SK-N-SH (cell line): ENCODE results near the gene TSPAN14. TPM values are rescaled to one million over a fixed set of nuclear protein-coding genes. Genes with fewer than 3 reads are reported as not detected.

ENCODE experiments used
- CTCF ChIA-PET: fragments of 300-600, 350-600 bp; formaldehyde crosslinking; extraction: SDS; loops from one replicate; lab custom pipeline; 2021; lab: Yijun Ruan, JAX
- POLR2A ChIA-PET: fragments of 350-600 bp; sonication (Branson Sonifier 250); formaldehyde crosslinking; extraction: SDS; loops from one replicate; lab custom pipeline; 2020; ENCODE audit warnings: antibody characterized with exemption, inconsistent platforms; lab: Yijun Ruan, JAX
- DNase-seq: peaks from one replicate; pipeline ENCODE4 v3.0.0; 2012
- H2AFZ ChIP-seq: fragments of 200-600 bp; sonication (generic); 2 replicates; pipeline ENCODE4 v1.8.1; 2016; ENCODE audit warnings: antibody characterized with exemption, mild to moderate bottlenecking, low read depth
- H3F3A ChIP-seq: fragments of 200-600 bp; sonication (generic); replicated peaks from 2 replicates; pipeline ENCODE3; 2016; ENCODE audit warnings: antibody characterized with exemption, mild to moderate bottlenecking; ENCODE audit not compliant: insufficient read depth
- H3K27ac ChIP-seq, 2 experiments: fragments of 200-500 bp in 1 of 2; fragments of 200-600 bp in 1 of 2; sonication (Bioruptor generic) in 1 of 2; sonication (generic), shearing (Covaris generic) in 1 of 2; 2 replicates each; pipeline versions ENCODE4 v1.5.1 to v1.6.1; 2014 to 2016; ENCODE audit warnings: low read depth in 2 of 2, inconsistent platforms in 1 of 2, low read length in 1 of 2, mild to moderate bottlenecking in 1 of 2, mixed read lengths in 1 of 2
- H3K27me3 ChIP-seq: fragments of 200-600 bp; sonication (generic), shearing (Covaris generic); 2 replicates; pipeline ENCODE4 v1.6.1; 2016; ENCODE audit warnings: mixed run types; ENCODE audit not compliant: insufficient read depth
- H3K36me3 ChIP-seq, 2 experiments: fragments of 200-500 bp in 1 of 2; fragments of 200-600 bp in 1 of 2; sonication (Bioruptor generic) in 1 of 2; sonication (generic) in 1 of 2; replicated peaks in 1 of 2; 2 replicates each; pipeline versions ENCODE3 to v1.5.1; 2014 to 2016; ENCODE audit warnings: low read length in 1 of 2, mild to moderate bottlenecking in 1 of 2; ENCODE audit not compliant: insufficient read depth in 2 of 2, control insufficient read depth in 1 of 2
- H3K4me1 ChIP-seq, 2 experiments: fragments of 200-500 bp in 1 of 2; fragments of 200-600 bp in 1 of 2; sonication (Bioruptor generic) in 1 of 2; sonication (generic), shearing (Covaris generic) in 1 of 2; 2 replicates each; pipeline versions ENCODE4 v1.5.1 to v1.6.1; 2014 to 2016; ENCODE audit warnings: low read depth in 1 of 2, low read length in 1 of 2, mixed run types in 1 of 2; ENCODE audit not compliant: insufficient read depth in 2 of 2, control insufficient read depth in 1 of 2
- H3K4me2 ChIP-seq: fragments of 200-600 bp; sonication (generic), shearing (Covaris generic); 2 replicates; pipeline ENCODE4 v1.6.1; 2017; ENCODE audit warnings: mixed run types
- H3K4me3 ChIP-seq, 2 experiments: fragments of 200-500 bp in 1 of 2; fragments of 200-600 bp in 1 of 2; sonication (Bioruptor generic) in 1 of 2; sonication (generic), shearing (Covaris generic) in 1 of 2; 2 replicates each; pipeline versions ENCODE4 v1.5.1 to v1.8.1; 2014 to 2016; ENCODE audit warnings: low read depth in 2 of 2, inconsistent platforms in 1 of 2, low read length in 1 of 2, mild to moderate bottlenecking in 1 of 2, mixed read lengths in 1 of 2, moderate library complexity in 1 of 2
- H3K79me2 ChIP-seq: fragments of 200-600 bp; sonication (generic); 2 replicates; pipeline ENCODE4 v1.8.1; 2017; ENCODE audit warnings: mild to moderate bottlenecking; ENCODE audit not compliant: insufficient read depth
- H3K9ac ChIP-seq: fragments of 200-600 bp; sonication (generic); 2 replicates; pipeline ENCODE4 v1.6.1; 2017; ENCODE audit warnings: mixed run types
- H3K9me2 ChIP-seq: fragments of 200-600 bp; sonication (generic); 2 replicates; pipeline ENCODE4 v1.6.1; 2017; ENCODE audit warnings: mixed run types
- H3K9me3 ChIP-seq: fragments of 200-600 bp; sonication (generic); 2 replicates; pipeline ENCODE4 v1.6.1; 2017; ENCODE audit warnings: mixed run types, mild to moderate bottlenecking, moderate library complexity
- H4K20me1 ChIP-seq: fragments of 200-600 bp; sonication (generic); 2 replicates; pipeline ENCODE4 v1.6.1; 2017; ENCODE audit warnings: mild to moderate bottlenecking, mixed run types; ENCODE audit not compliant: insufficient read depth
- EP300 ChIP-seq, 2 experiments: IDR thresholded peaks; 2 replicates each; pipeline versions ENCODE4 v1.4.0 to v1.6.1; 2012; ENCODE audit warnings: borderline replicate concordance in 1 of 2, low read depth in 1 of 2, low read length in 1 of 2
- YY1 ChIP-seq: IDR thresholded peaks from 2 replicates; pipeline ENCODE4 v1.4.0; 2012; ENCODE audit warnings: low read depth, mild to moderate bottlenecking
- WGBS: methylation state at CpG from one replicate; pipeline ENCODE4 v1.1.6; 2017; ENCODE audit warnings: low lambda C conversion rate; 5-methylcytosine and 5-hydroxymethylcytosine counted together
- polyA plus RNA-seq, 3 experiments: library from polyadenylated mRNA; depleted of rRNA; stranded (reverse); fragments of >200 nt; gene quantifications; 2 replicates each; pipeline ENCODE4 v1.2.3, GENCODE V29; 2012
- TF ChIP-seq, protein P1 (sequence below): IDR thresholded peaks from 2 replicates; pipeline ENCODE4 v1.4.0; 2012; ENCODE audit warnings: low read depth
- TF ChIP-seq, protein P2 (sequence below): fragments of 200-600 bp; sonication (generic); IDR thresholded peaks from 2 replicates; pipeline ENCODE4 v1.6.1; 2017; ENCODE audit warnings: antibody characterized with exemption, mild to moderate bottlenecking, moderate library complexity
- TF ChIP-seq, protein P3 (sequence below): IDR thresholded peaks from 2 replicates; pipeline ENCODE4 v1.4.0; 2012; ENCODE audit warnings: low read depth, borderline replicate concordance

TSPAN14 gene
- polyA plus RNA-seq, 1 of the 3 experiments (the other 2 are of a cell fraction) = 78.1 TPM

DNA sequence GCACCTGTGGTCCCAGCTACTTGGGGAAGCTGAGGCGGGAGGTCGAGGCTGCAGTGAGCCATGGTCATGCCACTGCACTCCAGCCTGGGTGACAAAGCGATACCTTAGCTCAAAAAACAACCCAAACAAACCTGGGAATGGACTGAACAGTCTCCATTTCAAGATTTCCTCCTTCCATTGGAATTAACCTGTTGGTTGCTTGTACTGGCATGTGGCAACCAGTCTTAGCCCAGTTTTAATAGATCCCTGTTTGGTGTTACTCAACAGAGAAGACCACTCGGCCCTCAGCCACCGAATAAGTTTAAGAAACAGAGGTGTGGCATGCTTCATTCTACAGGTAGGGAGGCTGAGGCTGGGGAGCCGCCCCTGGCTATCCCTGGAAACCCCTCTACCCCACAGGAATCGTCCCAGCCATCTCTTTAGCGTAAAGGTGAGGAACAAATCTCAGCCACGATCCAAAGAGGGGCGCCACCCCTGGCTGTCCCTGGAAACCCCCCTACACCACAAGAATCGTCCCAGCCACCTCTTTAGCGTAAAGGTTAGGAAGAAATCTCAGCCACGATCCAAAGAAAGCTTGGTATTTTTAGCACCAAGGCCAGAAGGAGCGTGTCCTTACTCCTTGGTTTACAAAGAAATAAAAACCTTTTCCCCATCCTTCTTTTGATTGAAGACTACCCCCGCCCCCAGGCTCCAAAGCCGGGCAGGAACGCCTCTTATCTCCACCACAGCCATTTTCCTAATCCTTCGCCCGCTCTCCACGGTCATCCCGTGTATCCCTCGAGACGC is 861 bp upstream of the TSPAN14 start:
- TF ChIP-seq, protein P1, sequence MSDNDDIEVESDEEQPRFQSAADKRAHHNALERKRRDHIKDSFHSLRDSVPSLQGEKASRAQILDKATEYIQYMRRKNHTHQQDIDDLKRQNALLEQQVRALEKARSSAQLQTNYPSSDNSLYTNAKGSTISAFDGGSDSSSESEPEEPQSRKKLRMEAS = no peak; the same call in 1 of the 2 replicates
- TF ChIP-seq YY1 = 0 out of 2 replicates have a peak, but pooled peaks have one; percentile 54
- TF ChIP-seq, protein P2, sequence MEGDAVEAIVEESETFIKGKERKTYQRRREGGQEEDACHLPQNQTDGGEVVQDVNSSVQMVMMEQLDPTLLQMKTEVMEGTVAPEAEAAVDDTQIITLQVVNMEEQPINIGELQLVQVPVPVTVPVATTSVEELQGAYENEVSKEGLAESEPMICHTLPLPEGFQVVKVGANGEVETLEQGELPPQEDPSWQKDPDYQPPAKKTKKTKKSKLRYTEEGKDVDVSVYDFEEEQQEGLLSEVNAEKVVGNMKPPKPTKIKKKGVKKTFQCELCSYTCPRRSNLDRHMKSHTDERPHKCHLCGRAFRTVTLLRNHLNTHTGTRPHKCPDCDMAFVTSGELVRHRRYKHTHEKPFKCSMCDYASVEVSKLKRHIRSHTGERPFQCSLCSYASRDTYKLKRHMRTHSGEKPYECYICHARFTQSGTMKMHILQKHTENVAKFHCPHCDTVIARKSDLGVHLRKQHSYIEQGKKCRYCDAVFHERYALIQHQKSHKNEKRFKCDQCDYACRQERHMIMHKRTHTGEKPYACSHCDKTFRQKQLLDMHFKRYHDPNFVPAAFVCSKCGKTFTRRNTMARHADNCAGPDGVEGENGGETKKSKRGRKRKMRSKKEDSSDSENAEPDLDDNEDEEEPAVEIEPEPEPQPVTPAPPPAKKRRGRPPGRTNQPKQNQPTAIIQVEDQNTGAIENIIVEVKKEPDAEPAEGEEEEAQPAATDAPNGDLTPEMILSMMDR = peak; percentile 19; the same call in 1 of the 2 replicates
- Histone ChIP-seq H3K4me1 (peaks cover 23 to 31% of the 10 kb centered on the region in 2 experiments), H3K36me3 (no peaks in the 10 kb centered on the region), H3F3A (peaks cover 6% of the 10 kb centered on the region), H3K27ac (peak overlapping the region; percentile 67 to 75), H2AFZ (peak overlapping the region; percentile 81), H3K9me2 (no peaks in the 10 kb centered on the region), H3K9me3 (no peaks in the 10 kb centered on the region), H3K9ac (peak overlapping the region; percentile 78), H3K4me3 (peak overlapping the region; percentile 49 to 65), H3K4me2 (peak overlapping the region; percentile 77), H3K27me3 (no peaks in the 10 kb centered on the region), H4K20me1 (peaks cover 32% of the 10 kb centered on the region), H3K79me2 (peaks cover 39% of the 10 kb centered on the region)
- DNase-seq = no peak
- WGBS = 42% methylated on average over 21 of the region's 23 CpGs
- POLR2A ChIA-PET = interaction anchor here (1.2 kb wide), 2 partner anchors 11 to 53 kb away, joined by 3 read pairs; no protein-coding TSS in a partner anchor
- CTCF ChIA-PET = interaction anchor here (1.2 to 35.3 kb wide), 4 partner anchors 9 to 70 kb away, joined by 3 to 602 read pairs (median 12); no protein-coding TSS in a partner anchor

DNA sequence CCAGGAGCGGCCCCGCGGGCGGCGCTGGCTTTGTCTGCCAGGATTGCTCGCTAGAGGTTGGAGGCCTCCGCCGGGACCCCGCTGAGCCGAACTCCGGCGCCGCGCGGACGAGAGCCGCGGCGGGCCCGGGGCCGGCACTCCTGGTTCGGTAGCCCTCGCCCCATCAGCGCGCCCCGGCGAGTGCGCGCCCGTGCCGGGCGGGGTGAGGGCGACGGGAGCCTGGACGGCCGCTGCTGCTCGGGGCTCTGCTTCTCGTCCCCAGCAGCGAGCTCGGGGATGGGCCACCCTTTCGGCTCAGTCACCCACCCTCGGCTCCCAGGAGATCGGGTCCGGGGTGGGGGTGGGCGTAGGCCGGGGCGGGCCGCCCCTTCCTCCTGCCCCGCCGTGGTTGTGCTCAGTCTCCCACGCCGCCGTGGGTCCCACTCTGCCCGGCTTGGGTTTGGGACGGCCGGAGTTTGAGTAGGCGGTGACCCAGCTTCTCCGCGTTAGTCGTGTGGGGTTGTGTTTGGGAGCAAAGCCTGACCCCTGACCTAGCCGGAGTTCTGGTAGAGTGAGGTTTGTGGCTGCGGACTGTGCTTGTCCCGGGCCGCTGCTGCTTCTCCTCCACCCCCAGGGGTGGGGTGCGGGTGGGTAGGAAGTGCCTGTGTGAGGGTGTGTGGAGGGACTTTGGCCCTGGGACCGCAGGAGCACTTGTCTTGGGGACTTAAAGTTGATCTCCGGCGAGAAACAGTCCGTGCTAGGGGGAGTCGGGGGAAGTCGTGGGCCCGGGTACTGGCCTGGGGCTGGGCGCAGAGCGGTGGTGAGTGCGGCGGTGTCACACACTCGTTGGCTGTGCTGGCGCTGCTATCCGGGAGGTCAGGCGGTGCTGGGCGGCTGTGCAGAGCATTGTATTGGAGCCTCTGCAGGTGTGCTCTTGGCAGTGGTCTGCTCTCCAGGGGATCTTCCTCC is 677 bp downstream of the TSPAN14 start:
- H3K9me2 ChIP-seq = no peaks in the 10 kb centered on the region
- TF ChIP-seq EP300 (IDR thresholded peaks at IDR 0.05; ENCODE audit: borderline replicate concordance in 1 of 2, low read depth in 1 of 2, low read length in 1 of 2) = no peak
- TF ChIP-seq, protein P3, sequence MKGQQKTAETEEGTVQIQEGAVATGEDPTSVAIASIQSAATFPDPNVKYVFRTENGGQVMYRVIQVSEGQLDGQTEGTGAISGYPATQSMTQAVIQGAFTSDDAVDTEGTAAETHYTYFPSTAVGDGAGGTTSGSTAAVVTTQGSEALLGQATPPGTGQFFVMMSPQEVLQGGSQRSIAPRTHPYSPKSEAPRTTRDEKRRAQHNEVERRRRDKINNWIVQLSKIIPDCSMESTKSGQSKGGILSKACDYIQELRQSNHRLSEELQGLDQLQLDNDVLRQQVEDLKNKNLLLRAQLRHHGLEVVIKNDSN = no peak
- TF ChIP-seq, protein P1 = 0 out of 2 replicates have a peak, but pooled peaks have one; percentile 23
- peaks cover 9% of the 10 kb centered on the region for H3F3A ChIP-seq
- H3K4me2 ChIP-seq = peak overlapping the region; percentile 98
- H3K27me3 ChIP-seq = no peaks in the 10 kb centered on the region
- H3K9ac ChIP-seq = peak overlapping the region; percentile 98
- peaks cover 47% of the 10 kb centered on the region for H4K20me1 ChIP-seq
- H3K79me2 ChIP-seq = peaks cover 55% of the 10 kb centered on the region
- no peak overlapping the region for H2AFZ ChIP-seq
- POLR2A ChIA-PET = no interaction called here
- H3K4me1 ChIP-seq = peaks cover 38 to 46% of the 10 kb centered on the region in 2 experiments
- peak overlapping the region; percentile 82 to 99 for H3K4me3 ChIP-seq
- peak; percentile 79 for DNase-seq
- 0% methylated on average over 22 of the region's 81 CpGs for WGBS
- peak overlapping the region; percentile 82 to 83 for H3K27ac ChIP-seq
- CTCF ChIA-PET = interaction anchor here (4.0 to 35.3 kb wide), 2 partner anchors 10 to 51 kb away, joined by 20 to 602 read pairs; no protein-coding TSS in a partner anchor
- no peaks in the 10 kb centered on the region for H3K9me3 ChIP-seq
- no peaks in the 10 kb centered on the region for H3K36me3 ChIP-seq
